Measurements from ENCODE around the gene REEP3.

DNA sequence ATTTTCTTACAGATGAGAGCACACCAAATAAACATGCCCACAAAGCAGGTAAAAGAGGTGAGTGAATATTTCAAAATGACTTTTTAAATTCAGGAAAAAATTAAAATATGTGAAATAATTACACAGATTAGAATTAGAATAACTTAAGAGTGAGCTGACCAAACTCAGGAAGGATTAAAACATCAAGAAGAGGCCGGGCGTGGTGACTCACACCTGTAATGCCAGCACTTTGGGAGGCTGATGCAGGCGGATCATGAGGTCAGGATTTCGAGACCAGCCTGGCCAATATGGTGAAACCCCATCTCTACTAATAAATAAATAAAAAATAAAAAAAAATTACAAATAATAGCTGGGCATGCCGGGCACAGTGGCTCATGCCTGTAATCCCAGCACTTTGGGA is 140.1 kb downstream of the REEP3 start:
- no peak for TF ChIP-seq POLR2AphosphoS5 (IDR thresholded peaks at IDR 0.05)
- TF ChIP-seq, protein P1, sequence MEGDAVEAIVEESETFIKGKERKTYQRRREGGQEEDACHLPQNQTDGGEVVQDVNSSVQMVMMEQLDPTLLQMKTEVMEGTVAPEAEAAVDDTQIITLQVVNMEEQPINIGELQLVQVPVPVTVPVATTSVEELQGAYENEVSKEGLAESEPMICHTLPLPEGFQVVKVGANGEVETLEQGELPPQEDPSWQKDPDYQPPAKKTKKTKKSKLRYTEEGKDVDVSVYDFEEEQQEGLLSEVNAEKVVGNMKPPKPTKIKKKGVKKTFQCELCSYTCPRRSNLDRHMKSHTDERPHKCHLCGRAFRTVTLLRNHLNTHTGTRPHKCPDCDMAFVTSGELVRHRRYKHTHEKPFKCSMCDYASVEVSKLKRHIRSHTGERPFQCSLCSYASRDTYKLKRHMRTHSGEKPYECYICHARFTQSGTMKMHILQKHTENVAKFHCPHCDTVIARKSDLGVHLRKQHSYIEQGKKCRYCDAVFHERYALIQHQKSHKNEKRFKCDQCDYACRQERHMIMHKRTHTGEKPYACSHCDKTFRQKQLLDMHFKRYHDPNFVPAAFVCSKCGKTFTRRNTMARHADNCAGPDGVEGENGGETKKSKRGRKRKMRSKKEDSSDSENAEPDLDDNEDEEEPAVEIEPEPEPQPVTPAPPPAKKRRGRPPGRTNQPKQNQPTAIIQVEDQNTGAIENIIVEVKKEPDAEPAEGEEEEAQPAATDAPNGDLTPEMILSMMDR (IDR thresholded peaks at IDR 0.05): no peak
